Small intestine (tissue), 7 donors: ENCODE results near the gene MYH1. TPM values are rescaled to one million over a fixed set of nuclear protein-coding genes. Genes with fewer than 3 reads are reported as not detected.

Experiments used
- DNase-seq, 2 donors: peaks; one replicate each; pipeline versions ENCODE4 v3.0.0 to v3.0.0-alpha.2; 2013
- FAIRE-seq: peaks from 2 replicates; lab custom pipeline; 2012; peaks lifted over from hg19 to GRCh38; lab: Jason Lieb, UNC
- H3K27ac ChIP-seq, 3 donors: one replicate each; pipeline ENCODE4 v1.5.1; 2013; ENCODE audit warnings: low read length in 2 of 3, mild to moderate bottlenecking in 2 of 3, control low read depth in 1 of 3, inconsistent platforms in 1 of 3, low read depth in 1 of 3, moderate library complexity in 1 of 3
- H3K27me3 ChIP-seq, 3 donors: one replicate each; pipeline ENCODE4 v1.6.1; 2013; ENCODE audit warnings: low read length in 3 of 3, inconsistent platforms in 1 of 3; ENCODE audit not compliant: control insufficient read depth in 3 of 3, insufficient read depth in 3 of 3
- H3K36me3 ChIP-seq, 3 donors: one replicate each; pipeline ENCODE4 v1.6.1; 2013; ENCODE audit warnings: low read length in 3 of 3, inconsistent platforms in 1 of 3, low read depth in 1 of 3, mild to moderate bottlenecking in 1 of 3, moderate library complexity in 1 of 3; ENCODE audit not compliant: control insufficient read depth in 3 of 3, insufficient read depth in 2 of 3
- H3K4me1 ChIP-seq, 3 donors: one replicate each; pipeline ENCODE4 v1.6.1; 2013; ENCODE audit warnings: low read length in 2 of 3, inconsistent platforms in 1 of 3, low read depth in 1 of 3, mild to moderate bottlenecking in 1 of 3, moderate library complexity in 1 of 3; ENCODE audit not compliant: control insufficient read depth in 3 of 3, insufficient read depth in 2 of 3
- H3K4me3 ChIP-seq, 3 donors: one replicate each; pipeline ENCODE4 v1.5.1; 2013; ENCODE audit warnings: low read length in 3 of 3, control low read depth in 1 of 3, inconsistent platforms in 1 of 3, low read depth in 1 of 3, mild to moderate bottlenecking in 1 of 3, moderate library complexity in 1 of 3
- H3K9me3 ChIP-seq, 2 donors: one replicate each; pipeline ENCODE4 v1.6.1; 2013; ENCODE audit warnings: low read depth in 1 of 2, low read length in 1 of 2; ENCODE audit not compliant: control insufficient read depth in 2 of 2, insufficient read depth in 1 of 2
- WGBS, 3 donors: extraction: QIAGEN DNeasy Blood & Tissue Kit; methylation state at CpG; one replicate each; pipeline ENCODE4 v1.1.7; 2013; 5-methylcytosine and 5-hydroxymethylcytosine counted together
- polyA plus RNA-seq, 4 donors: library from polyadenylated mRNA; stranded (reverse) in 3 of 4; unstranded in 1 of 4; fragments of 200-250 nt in 3 of 4; fragments of 120-200 nt in 1 of 4; gene quantifications; one replicate each; pipeline versions ENCODE4 v1.2.1 to v1.2.3, GENCODE V29; 2013
- donor health status: healthy with polysubstance abuse.
- donor health status: control.
- donor health status: control.
- donor health status: Bipolar disorder and iron deficiency.
- donor health status: healthy.

The MYH1 gene
- polyA plus RNA-seq, 4 donors = under 0.01 to 0.27 (median 0.13) TPM

DNA sequence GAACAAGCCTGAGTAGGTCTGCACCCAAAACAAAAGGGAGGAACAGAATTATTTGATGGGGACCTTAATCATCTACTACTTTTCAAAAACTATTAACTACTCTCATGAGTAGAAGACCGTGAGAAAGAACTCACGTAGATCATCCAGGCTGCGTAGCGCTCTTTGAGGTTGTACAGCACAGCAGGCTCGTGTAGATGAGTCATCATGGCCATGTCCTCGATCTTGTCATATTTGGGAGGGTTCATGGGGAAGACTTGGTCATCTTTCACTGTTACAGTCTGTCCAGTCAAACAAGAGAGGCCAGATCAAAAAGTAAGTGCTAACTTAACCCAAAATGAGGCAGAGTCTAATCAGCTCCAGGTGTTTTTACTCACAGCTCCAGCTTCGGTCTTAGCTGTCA lies 2.3 kb downstream of the MYH1 start:
- Histone ChIP-seq H3K27me3 (no peaks in the 10 kb centered on the region), H3K9me3 (no peaks in the 10 kb centered on the region), H3K27ac (no peak overlapping the region), H3K4me3 (no peak overlapping the region), H3K36me3 (no peaks in the 10 kb centered on the region), H3K4me1 (no peaks in the 10 kb centered on the region)
- 87 to 90% (median 87%) methylated on average over 7 of the region's 7 CpGs for WGBS, 3 donors
- no peak for DNase-seq
- no peak for FAIRE-seq

DNA sequence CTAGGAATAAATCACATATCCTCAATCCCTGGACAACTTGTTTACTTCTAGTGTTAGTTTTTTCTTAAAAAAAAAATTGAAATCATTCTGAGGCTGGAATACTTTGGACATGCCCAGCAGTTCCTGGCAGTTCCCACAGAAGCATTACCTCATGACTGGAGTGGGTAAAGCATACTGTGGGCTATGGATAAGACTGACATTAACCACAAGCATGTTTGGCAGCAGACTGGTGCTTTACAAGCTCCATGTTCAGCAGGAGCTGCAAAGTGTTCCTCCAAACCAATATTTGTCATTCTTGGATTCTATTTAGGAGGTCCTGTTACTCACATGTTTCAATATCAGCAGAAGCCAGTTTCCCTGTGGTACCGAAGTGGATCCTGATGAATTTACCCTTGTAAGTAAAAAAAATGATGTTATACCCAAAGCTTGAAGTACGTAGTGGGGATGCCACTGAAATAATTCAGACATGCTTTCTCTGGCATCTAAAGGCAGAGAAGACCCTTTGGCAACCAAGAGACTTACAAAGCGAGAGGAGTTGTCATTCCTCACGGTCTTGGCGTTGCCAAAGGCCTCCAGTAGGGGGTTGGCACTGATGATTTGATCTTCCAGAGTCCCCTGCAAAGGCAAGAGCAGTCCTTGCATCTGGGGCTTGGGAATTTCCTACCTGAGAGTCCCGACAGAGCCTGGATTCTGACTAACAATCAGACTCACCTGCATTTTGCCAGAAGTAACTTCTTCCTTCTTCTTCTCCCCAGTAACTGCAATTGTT lies 4.9 kb downstream of the MYH1 start:
- Histone ChIP-seq H3K27me3 (no peaks in the 10 kb centered on the region), H3K4me1 (no peaks in the 10 kb centered on the region), H3K9me3 (no peaks in the 10 kb centered on the region), H3K36me3 (no peaks in the 10 kb centered on the region), H3K4me3 (no peak overlapping the region), H3K27ac (no peak overlapping the region)
- FAIRE-seq (no peak), DNase-seq (no peak)
- WGBS, 3 donors = 69 to 87% (median 77%) methylated on average over 6 of the region's 6 CpGs

DNA sequence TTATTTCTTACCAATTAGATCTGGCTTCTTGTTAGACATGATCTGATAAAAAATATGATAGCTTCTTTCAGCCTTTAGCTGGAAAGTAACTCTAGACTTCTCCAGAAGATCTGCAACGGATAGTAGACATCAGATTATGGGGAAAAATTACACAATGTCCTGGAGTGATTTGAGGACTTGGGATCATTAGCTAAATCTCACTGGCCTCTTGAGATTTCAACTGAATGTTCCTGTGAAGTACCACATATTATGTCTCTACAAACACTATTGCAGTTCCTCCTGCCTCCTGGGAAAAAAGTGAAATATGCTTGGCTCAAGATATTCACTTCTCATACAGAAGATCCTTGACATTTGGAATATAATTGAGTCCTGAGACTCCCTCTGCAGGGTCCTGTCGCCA lies 5.5 kb downstream of the MYH1 start:
- Histone ChIP-seq H3K9me3 (no peaks in the 10 kb centered on the region), H3K27me3 (no peaks in the 10 kb centered on the region), H3K4me1 (no peaks in the 10 kb centered on the region), H3K27ac (no peak overlapping the region), H3K36me3 (no peaks in the 10 kb centered on the region), H3K4me3 (no peak overlapping the region)
- FAIRE-seq (no peak), DNase-seq (no peak)
- WGBS, 3 donors = 68 to 91% (median 70%) methylated on average over 2 of the region's 2 CpGs

DNA sequence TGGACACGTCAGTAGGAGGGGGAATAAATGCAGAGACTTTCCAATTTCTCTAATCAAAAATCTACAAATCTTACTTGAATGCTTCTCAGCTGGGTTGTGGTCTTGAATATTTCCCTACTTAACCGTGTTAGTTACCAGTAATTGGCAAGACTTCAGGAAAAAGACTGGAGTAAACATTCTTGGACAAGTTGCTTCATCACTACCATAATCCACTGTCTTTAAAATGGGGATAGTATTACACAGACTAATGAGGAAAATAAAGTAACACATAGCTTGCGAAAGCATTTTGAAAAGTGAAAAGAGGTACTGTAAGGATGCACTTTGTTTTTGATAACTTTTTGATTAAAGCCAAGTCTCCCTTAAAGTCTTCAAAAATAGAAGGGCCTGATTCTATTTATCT lies 18.4 kb downstream of the MYH1 start:
- Histone ChIP-seq H3K36me3 (no peaks in the 10 kb centered on the region), H3K27ac (no peak overlapping the region), H3K4me1 (no peaks in the 10 kb centered on the region), H3K27me3 (no peaks in the 10 kb centered on the region), H3K4me3 (no peak overlapping the region), H3K9me3 (no peaks in the 10 kb centered on the region)
- 78 to 84% (median 79%) methylated on average over 3 of the region's 3 CpGs for WGBS, 3 donors
- FAIRE-seq (no peak), DNase-seq (no peak)

- Histone ChIP-seq H3K36me3 (no peaks in the 10 kb centered on the region), H3K9me3 (peaks cover 2 to 6% of the 10 kb centered on the region in 2 donors), H3K27me3 (no peaks in the 10 kb centered on the region), H3K4me1 (no peaks in the 10 kb centered on the region), H3K4me3 (no peak overlapping the region), H3K27ac (no peak overlapping the region)
- no peak for FAIRE-seq
- no peak for DNase-seq
- WGBS, 3 donors = 94 to 97% (median 97%) methylated on average over 2 of the region's 2 CpGs
Observed at GRCh38 chr17:10492004-10492403, 26.3 kb downstream of the MYH1 start.

GRCh38 chr17:10482252-10482651 lies 36.1 kb downstream of the MYH1 start:
- H3K4me1 ChIP-seq = no peaks in the 10 kb centered on the region
- H3K9me3 ChIP-seq = peaks cover 1 to 23% of the 10 kb centered on the region in 2 donors
- no peak overlapping the region for H3K27ac ChIP-seq
- whole genome bisulfite sequencing, 3 donors = 77 to 90% (median 80%) methylated on average over 1 of the region's 1 CpG
- no peaks in the 10 kb centered on the region for H3K27me3 ChIP-seq
- H3K4me3 ChIP-seq = no peak overlapping the region
- no peaks in the 10 kb centered on the region for H3K36me3 ChIP-seq
- DNase-seq (no peak), FAIRE-seq (no peak)

GRCh38 chr17:10477701-10478100 lies 40.6 kb downstream of the MYH1 start:
- H3K27me3 ChIP-seq = no peaks in the 10 kb centered on the region
- no peaks in the 10 kb centered on the region for H3K4me1 ChIP-seq
- no peaks in the 10 kb centered on the region for H3K36me3 ChIP-seq
- WGBS, 3 donors = 14 to 31% (median 18%) methylated on average over 1 of the region's 1 CpG
- FAIRE-seq (no peak), DNase-seq (peak; percentile 2 to 4)
- no peak overlapping the region for H3K4me3 ChIP-seq
- peaks cover 0 to 13% of the 10 kb centered on the region in 2 donors for H3K9me3 ChIP-seq
- H3K27ac ChIP-seq = no peak overlapping the region

GRCh38 chr17:10474536-10474935 lies 43.8 kb downstream of the MYH1 start:
- H3K9me3 ChIP-seq = no peaks in the 10 kb centered on the region
- DNase-seq (no peak), FAIRE-seq (no peak)
- H3K4me1 ChIP-seq = no peaks in the 10 kb centered on the region
- no peaks in the 10 kb centered on the region for H3K36me3 ChIP-seq
- WGBS, 3 donors = 70 to 86% (median 79%) methylated on average over 4 of the region's 4 CpGs
- no peaks in the 10 kb centered on the region for H3K27me3 ChIP-seq
- H3K4me3 ChIP-seq = no peak overlapping the region
- H3K27ac ChIP-seq = no peak overlapping the region

DNA sequence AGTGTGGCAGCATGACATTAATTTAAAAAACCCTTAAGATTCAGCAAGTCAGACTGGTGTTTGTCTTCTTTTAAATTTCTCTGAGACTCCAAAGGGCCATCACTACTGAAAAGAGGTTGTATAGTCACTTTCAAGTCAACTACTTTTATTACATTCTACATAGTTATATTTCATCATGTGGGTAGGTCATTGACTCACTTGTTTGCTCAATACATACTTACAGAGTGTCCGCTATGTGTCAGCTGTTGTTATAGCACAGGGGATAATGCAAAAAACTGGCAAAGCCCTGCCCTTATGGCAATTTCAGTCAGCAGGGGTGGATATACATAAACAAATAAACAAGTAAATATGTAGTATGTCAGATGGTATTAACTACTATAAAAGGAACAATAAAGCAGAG lies 46.5 kb downstream of the MYH1 start:
- H3K27ac ChIP-seq = no peak overlapping the region
- H3K4me3 ChIP-seq = no peak overlapping the region
- no peaks in the 10 kb centered on the region for H3K9me3 ChIP-seq
- WGBS, 3 donors = 88 to 92% (median 92%) methylated on average over 1 of the region's 1 CpG
- no peak for FAIRE-seq
- H3K36me3 ChIP-seq = no peaks in the 10 kb centered on the region
- H3K27me3 ChIP-seq = no peaks in the 10 kb centered on the region
- no peaks in the 10 kb centered on the region for H3K4me1 ChIP-seq
- peak in 1 of 2 donors; percentile 25 for DNase-seq
